Fibroblast of lung (primary cell): ENCODE measurements around the gene TIMM8A. TPM values are rescaled to one million over a fixed set of nuclear protein-coding genes. Genes with fewer than 3 reads are reported as not detected.

Experiments
- DNase-seq, 2 donors: peaks; one replicate each; pipeline versions ENCODE4 v3.0.0 to v3.0.0-alpha.2; 2010; ENCODE audit warnings: low read depth in 2 of 2
- H2AFZ ChIP-seq: 2 replicates; pipeline ENCODE4 v1.5.1; 2012; ENCODE audit warnings: low read length, control low read depth, inconsistent platforms
- H3K27ac ChIP-seq: 2 replicates; pipeline ENCODE4 v1.5.1; 2011; ENCODE audit warnings: low read length, control low read depth; ENCODE audit not compliant: insufficient read depth
- H3K27me3 ChIP-seq: 2 replicates; pipeline ENCODE4 v1.5.1; 2011; ENCODE audit warnings: mild to moderate bottlenecking, low read length; ENCODE audit not compliant: control insufficient read depth, insufficient read depth
- H3K36me3 ChIP-seq: 2 replicates; pipeline ENCODE4 v1.5.1; 2011; ENCODE audit warnings: low read length; ENCODE audit not compliant: control insufficient read depth, insufficient read depth
- H3K4me1 ChIP-seq: 2 replicates; pipeline ENCODE4 v1.5.1; 2011; ENCODE audit warnings: low read length; ENCODE audit not compliant: control insufficient read depth, insufficient read depth; ENCODE audit errors: extremely low read depth
- H3K4me2 ChIP-seq: 2 replicates; pipeline ENCODE4 v1.5.1; 2011; ENCODE audit warnings: low read length, control low read depth; ENCODE audit not compliant: insufficient read depth; ENCODE audit errors: extremely low read depth
- H3K4me3 ChIP-seq, 4 experiments: fragments of 200-600 bp in 1 of 4; sonication (generic) in 1 of 4; replicated peaks in 1 of 4; 2 replicates each; pipeline ENCODE4 v1.5.1; 2011 to 2016; ENCODE audit warnings: low read length in 4 of 4, low read depth in 3 of 4, mild to moderate bottlenecking in 3 of 4, control low read depth in 2 of 4, inconsistent platforms in 1 of 4, mixed read lengths in 1 of 4; ENCODE audit not compliant: insufficient read depth in 1 of 4; ENCODE audit errors: control extremely low read depth in 1 of 4
- H3K79me2 ChIP-seq: 2 replicates; pipeline ENCODE4 v1.5.1; 2012; ENCODE audit warnings: mild to moderate bottlenecking, low read length, inconsistent platforms; ENCODE audit not compliant: control insufficient read depth, insufficient read depth
- H3K9ac ChIP-seq: 2 replicates; pipeline ENCODE4 v1.5.1; 2011; ENCODE audit warnings: mild to moderate bottlenecking, low read length, control low read depth; ENCODE audit not compliant: insufficient read depth
- H3K9me3 ChIP-seq: 2 replicates; pipeline ENCODE4 v1.5.1; 2012; ENCODE audit warnings: low read depth, low read length; ENCODE audit not compliant: control insufficient read depth, insufficient read depth
- H4K20me1 ChIP-seq: 2 replicates; pipeline ENCODE4 v1.5.1; 2011; ENCODE audit warnings: low read length; ENCODE audit not compliant: control insufficient read depth, insufficient read depth; ENCODE audit errors: extremely low read depth
- CTCF ChIP-seq, 2 donors: IDR thresholded peaks in 1 of 2; conservative IDR thresholded peaks in 1 of 2; 1 replicate in 1 of 2; 2 replicates in 1 of 2; pipeline ENCODE4 v1.5.1; 2011 to 2012; ENCODE audit warnings: low read length in 2 of 2, control low read depth in 1 of 2, inconsistent platforms in 1 of 2, low read depth in 1 of 2, mild to moderate bottlenecking in 1 of 2
- EZH2 ChIP-seq: IDR thresholded peaks from 2 replicates; pipeline ENCODE4 v1.5.1; 2012; ENCODE audit warnings: low read length, control low read depth, mild to moderate bottlenecking; ENCODE audit errors: missing control alignments
- polyA plus RNA-seq, 2 donors: library from polyadenylated mRNA; depleted of rRNA in 1 of 2; stranded (reverse) in 1 of 2; unstranded in 1 of 2; fragments of >200 nt; gene quantifications; 2 replicates each; pipeline ENCODE4 v1.2.1, GENCODE V29; 2011 to 2012; ENCODE audit warnings: missing spikeins in 1 of 2
- total RNA-seq: library from RNA; depleted of rRNA; stranded (reverse); fragments of >200 nt; gene quantifications from 2 replicates; pipeline ENCODE4 v1.2.1, GENCODE V29; 2014

Gene TIMM8A
- total and polyA plus RNA-seq, 2 donors (not counting 1 experiment from before 2014, with no cell fraction given), result 3.0 to 7.7 TPM

DNA sequence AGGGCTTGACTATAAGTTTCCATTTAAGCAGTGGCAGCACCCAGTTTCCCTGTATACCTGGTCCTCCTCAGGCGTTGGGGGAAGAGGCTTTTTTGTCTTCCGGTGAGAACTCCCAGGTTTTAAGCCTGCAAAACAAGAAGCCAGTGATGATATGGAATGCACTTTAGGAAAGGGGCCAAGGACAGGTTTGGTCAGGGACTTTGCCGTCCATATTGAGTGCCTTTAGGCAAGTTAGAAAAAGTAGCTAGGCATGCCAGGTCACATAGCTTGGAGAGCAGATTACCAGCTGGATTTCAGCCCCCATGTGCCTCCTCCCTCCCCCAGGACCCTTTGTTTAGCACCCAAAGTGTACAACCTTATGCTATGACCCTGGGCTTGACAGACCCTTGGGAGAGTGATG is 13.6 kb upstream of the TIMM8A start:
- H3K4me2 ChIP-seq, result no peak overlapping the region
- H3K27ac ChIP-seq, result no peak overlapping the region
- no peak overlapping the region for H3K9ac ChIP-seq
- no peak overlapping the region for H3K4me3 ChIP-seq
- no peak for TF ChIP-seq EZH2
- no peak for TF ChIP-seq CTCF (conservative IDR thresholded peaks at IDR 0.05 in 1 of 2, IDR thresholded peaks at IDR 0.05 in 1 of 2; ENCODE audit: low read depth in 1 of 2, low read length in 2 of 2)
- no peaks in the 10 kb centered on the region for H3K9me3 ChIP-seq
- H3K36me3 ChIP-seq, result no peaks in the 10 kb centered on the region
- no peaks in the 10 kb centered on the region for H3K27me3 ChIP-seq
- no peaks in the 10 kb centered on the region for H4K20me1 ChIP-seq
- H3K79me2 ChIP-seq, result no peaks in the 10 kb centered on the region
- H2AFZ ChIP-seq, result no peak overlapping the region
- H3K4me1 ChIP-seq, result no peaks in the 10 kb centered on the region
- DNase-seq, result no peak

GRCh38 chrX:101360390-101360789 is 11.8 kb upstream of the TIMM8A start:
- TF ChIP-seq EZH2, result no peak
- no peaks in the 10 kb centered on the region for H3K27me3 ChIP-seq
- no peak overlapping the region for H3K4me2 ChIP-seq
- no peak overlapping the region for H3K4me3 ChIP-seq
- H2AFZ ChIP-seq, result no peak overlapping the region
- no peaks in the 10 kb centered on the region for H4K20me1 ChIP-seq
- H3K9ac ChIP-seq, result no peak overlapping the region
- H3K4me1 ChIP-seq, result no peaks in the 10 kb centered on the region
- H3K36me3 ChIP-seq, result no peaks in the 10 kb centered on the region
- DNase-seq, result no peak
- no peaks in the 10 kb centered on the region for H3K79me2 ChIP-seq
- no peak overlapping the region for H3K27ac ChIP-seq
- H3K9me3 ChIP-seq, result no peaks in the 10 kb centered on the region

DNA sequence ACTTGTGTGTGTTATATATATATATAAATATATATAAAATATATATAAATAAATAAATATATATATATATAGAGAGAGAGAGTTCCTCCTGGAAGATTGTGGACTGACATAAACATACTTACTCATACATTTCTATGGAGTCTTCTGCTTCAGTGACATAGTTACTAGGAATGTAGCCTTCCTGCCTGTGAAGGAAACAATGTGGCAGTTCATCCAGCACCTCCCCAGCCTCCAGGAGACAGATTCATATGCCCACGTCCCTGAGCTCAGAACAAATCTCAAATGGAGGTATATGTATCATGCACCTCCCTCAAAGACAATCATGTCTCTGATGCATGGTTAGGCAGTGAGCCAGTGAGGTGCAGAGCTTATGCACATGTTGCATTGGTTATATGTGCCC is 11.4 kb upstream of the TIMM8A start:
- no peak overlapping the region for H3K4me2 ChIP-seq
- no peak overlapping the region for H2AFZ ChIP-seq
- H3K9me3 ChIP-seq, result no peaks in the 10 kb centered on the region
- no peak overlapping the region for H3K9ac ChIP-seq
- no peaks in the 10 kb centered on the region for H3K36me3 ChIP-seq
- no peaks in the 10 kb centered on the region for H3K79me2 ChIP-seq
- no peaks in the 10 kb centered on the region for H3K27me3 ChIP-seq
- no peak overlapping the region for H3K4me3 ChIP-seq
- TF ChIP-seq CTCF (conservative IDR thresholded peaks at IDR 0.05 in 1 of 2, IDR thresholded peaks at IDR 0.05 in 1 of 2; ENCODE audit: low read depth in 1 of 2, low read length in 2 of 2), result no peak
- TF ChIP-seq EZH2, result no peak
- H3K27ac ChIP-seq, result no peak overlapping the region
- peak in 1 of 2 donors; percentile 8 for DNase-seq
- no peaks in the 10 kb centered on the region for H4K20me1 ChIP-seq
- no peaks in the 10 kb centered on the region for H3K4me1 ChIP-seq
